Endothelial cell of umbilical vein (primary cell): ENCODE results near the gene CCDC60.

ENCODE experiments used
- POLR2A ChIP-seq: IDR thresholded peaks from 2 replicates; pipeline ENCODE4 v1.6.1; 2012; ENCODE audit warnings: low read depth, mild to moderate bottlenecking, control low read depth, low read length
- POLR2AphosphoS5 ChIP-seq: IDR thresholded peaks from 2 replicates; pipeline ENCODE4 v1.6.1; 2012; ENCODE audit warnings: low read depth, mild to moderate bottlenecking, control low read depth, low read length, moderate library complexity; ENCODE audit not compliant: insufficient read depth

- TF ChIP-seq POLR2AphosphoS5 (no peak), POLR2A (no peak)
These were observed 59.1 kb downstream of the CCDC60 start for GRCh38 chr12:119393677-119394076.
